Spinal cord (tissue), 10 donors: ENCODE data around the gene TSHZ2. TPM values are rescaled to one million over a fixed set of nuclear protein-coding genes. Genes with fewer than 3 reads are reported as not detected.

Source experiments
- DNase-seq, 6 donors: peaks; one replicate each; pipeline versions ENCODE4 v3.0.0 to v3.0.0-alpha.2; 2013 to 2015; ENCODE audit warnings: low spot score in 6 of 6, low read depth in 4 of 6
- H3K27ac ChIP-seq: one replicate; pipeline ENCODE4 v1.5.1; 2013; ENCODE audit warnings: low read depth, low read length, control low read depth
- H3K27me3 ChIP-seq: one replicate; pipeline ENCODE4 v1.6.1; 2013; ENCODE audit warnings: low read length; ENCODE audit not compliant: control insufficient read depth, insufficient read depth
- H3K36me3 ChIP-seq: one replicate; pipeline ENCODE4 v1.6.1; 2013; ENCODE audit warnings: low read length; ENCODE audit not compliant: control insufficient read depth, insufficient read depth
- H3K4me1 ChIP-seq: one replicate; pipeline ENCODE4 v1.6.1; 2013; ENCODE audit warnings: low read length; ENCODE audit not compliant: control insufficient read depth, insufficient read depth
- H3K4me3 ChIP-seq: one replicate; pipeline ENCODE4 v1.5.1; 2013; ENCODE audit warnings: low read depth, low read length, control low read depth
- H3K9me3 ChIP-seq: one replicate; pipeline ENCODE4 v1.6.1; 2013; ENCODE audit warnings: low read length; ENCODE audit not compliant: control insufficient read depth, insufficient read depth
- WGBS: methylation state at CpG from one replicate; pipeline ENCODE4 v1.1.5; 2013; ENCODE audit warnings: missing lambda C conversion rate; ENCODE audit not compliant: insufficient coverage; 5-methylcytosine and 5-hydroxymethylcytosine counted together
- long read RNA-seq, 4 donors: transcript quantifications; one replicate each; lab custom pipeline, GENCODE V29; 2026
- polyA plus RNA-seq, 2 donors: library from polyadenylated mRNA; unstranded; fragments of 120-200 nt; gene quantifications; one replicate each; pipeline ENCODE4 v1.2.1, GENCODE V29; 2013; ENCODE audit not compliant: insufficient read length in 2 of 2
- total RNA-seq, 2 donors: library from RNA; depleted of rRNA in 1 of 2; stranded (reverse); fragments of 120-200 nt in 1 of 2; fragments of >200 nt in 1 of 2; gene quantifications; one replicate each; pipeline versions ENCODE4 v1.2.3 to v1.2.4, GENCODE V29; 2013 to 2014
- donor health status: healthy.

TSHZ2 gene, protein sequence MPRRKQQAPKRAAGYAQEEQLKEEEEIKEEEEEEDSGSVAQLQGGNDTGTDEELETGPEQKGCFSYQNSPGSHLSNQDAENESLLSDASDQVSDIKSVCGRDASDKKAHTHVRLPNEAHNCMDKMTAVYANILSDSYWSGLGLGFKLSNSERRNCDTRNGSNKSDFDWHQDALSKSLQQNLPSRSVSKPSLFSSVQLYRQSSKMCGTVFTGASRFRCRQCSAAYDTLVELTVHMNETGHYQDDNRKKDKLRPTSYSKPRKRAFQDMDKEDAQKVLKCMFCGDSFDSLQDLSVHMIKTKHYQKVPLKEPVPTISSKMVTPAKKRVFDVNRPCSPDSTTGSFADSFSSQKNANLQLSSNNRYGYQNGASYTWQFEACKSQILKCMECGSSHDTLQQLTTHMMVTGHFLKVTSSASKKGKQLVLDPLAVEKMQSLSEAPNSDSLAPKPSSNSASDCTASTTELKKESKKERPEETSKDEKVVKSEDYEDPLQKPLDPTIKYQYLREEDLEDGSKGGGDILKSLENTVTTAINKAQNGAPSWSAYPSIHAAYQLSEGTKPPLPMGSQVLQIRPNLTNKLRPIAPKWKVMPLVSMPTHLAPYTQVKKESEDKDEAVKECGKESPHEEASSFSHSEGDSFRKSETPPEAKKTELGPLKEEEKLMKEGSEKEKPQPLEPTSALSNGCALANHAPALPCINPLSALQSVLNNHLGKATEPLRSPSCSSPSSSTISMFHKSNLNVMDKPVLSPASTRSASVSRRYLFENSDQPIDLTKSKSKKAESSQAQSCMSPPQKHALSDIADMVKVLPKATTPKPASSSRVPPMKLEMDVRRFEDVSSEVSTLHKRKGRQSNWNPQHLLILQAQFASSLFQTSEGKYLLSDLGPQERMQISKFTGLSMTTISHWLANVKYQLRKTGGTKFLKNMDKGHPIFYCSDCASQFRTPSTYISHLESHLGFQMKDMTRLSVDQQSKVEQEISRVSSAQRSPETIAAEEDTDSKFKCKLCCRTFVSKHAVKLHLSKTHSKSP (N-terminal part only)
- 10 to 100 TPM; 11.8 to 33.0 TPM for total RNA-seq
- 10 to 100 TPM; 22.2 to 29.2 TPM for polyA plus RNA-seq
- long read RNA-seq, donor 1, transcript TSHZ2-205 (1 exons, 670 nt), result major isoform, 13 of 13 reads
- long read RNA-seq, donor 1, partial matches to known transcripts, result 0 of 13 reads
- long read RNA-seq, donor 1, other reads (novel, unspliced or antisense), result 0 of 13 reads
- long read RNA-seq, donor 2, partial matches to known transcripts, result 0 of 3 reads
- long read RNA-seq, donor 2, other reads (novel, unspliced or antisense), result 0 of 3 reads
- long read RNA-seq, donor 3, transcript TSHZ2-205 (1 exons, 670 nt), result major isoform, 8 of 13 reads
- long read RNA-seq, donor 3, partial matches to known transcripts, result 5 of 13 reads
- long read RNA-seq, donor 3, other reads (novel, unspliced or antisense), result 0 of 13 reads
- long read RNA-seq, donor 4, partial matches to known transcripts, result 0 of 3 reads
- long read RNA-seq, donor 4, other reads (novel, unspliced or antisense), result 0 of 3 reads

- Histone ChIP-seq H3K36me3 (no peaks in the 10 kb centered on the region), H3K4me3 (peak within 1 kb of the TSS; percentile 51), H3K4me1 (peaks cover 8% of the 10 kb centered on the region), H3K27ac (peak within 1 kb of the TSS; percentile 78), H3K9me3 (no peaks in the 10 kb centered on the region), H3K27me3 (no peaks in the 10 kb centered on the region)
- DNase-seq, result peak in 2 of 6 donors; percentile 79 to 95
- WGBS, result 1% methylated on average over 16 of the region's 41 CpGs
Observed at GRCh38 chr20:52972190-52972937, at the start of gene TSHZ2. Gene TSHZ2 (plus strand): TSS chr20:52972358. CDS start chr20:52973294, 936 bp downstream.

- no peak overlapping the region for H3K27ac ChIP-seq
Observed at GRCh38 chr20:52922436-52922835, 49.7 kb upstream of the TSHZ2 start.

DNA sequence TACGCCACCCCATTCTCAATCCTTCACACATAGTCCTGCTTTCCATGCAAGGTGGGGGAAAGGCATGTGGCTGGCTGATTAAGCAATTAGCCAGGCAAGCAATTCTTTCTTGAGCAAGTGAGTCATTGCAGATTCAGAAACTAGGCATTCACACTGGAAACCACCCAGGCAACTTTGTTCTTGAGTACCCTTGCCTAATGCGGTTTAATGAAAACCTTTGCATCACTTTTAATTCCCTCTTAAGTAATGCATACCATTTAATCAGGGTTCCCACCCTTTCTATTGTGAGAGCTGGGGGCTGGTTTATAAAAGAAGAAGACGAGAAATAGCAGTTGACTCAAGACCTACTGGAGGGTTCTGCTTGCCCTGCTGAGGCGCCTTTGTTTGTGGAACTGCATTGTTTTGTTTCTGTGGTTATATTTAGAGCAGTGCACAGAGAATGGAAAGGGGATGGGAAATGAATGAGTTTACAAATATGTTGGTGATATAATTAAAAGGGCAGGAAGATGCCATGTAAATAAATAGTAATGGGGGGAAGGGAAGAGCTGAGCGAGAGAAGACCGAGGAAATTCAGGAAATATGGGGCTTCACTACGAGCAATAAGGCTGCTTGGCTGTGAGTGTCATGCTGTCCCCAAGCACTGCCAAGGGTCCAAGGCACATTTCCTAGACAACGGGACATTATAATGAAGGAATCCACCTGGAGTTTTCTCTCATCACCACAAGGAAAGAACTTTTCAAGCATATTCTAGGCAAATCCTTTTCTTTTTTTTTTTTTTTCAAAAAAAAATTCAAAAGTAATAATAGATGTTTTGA is 48.8 kb upstream of the TSHZ2 start:
- Histone ChIP-seq H3K27ac (no peak overlapping the region), H3K4me3 (no peak overlapping the region), H3K4me1 (peaks cover 5% of the 10 kb centered on the region), H3K9me3 (no peaks in the 10 kb centered on the region), H3K36me3 (no peaks in the 10 kb centered on the region), H3K27me3 (no peaks in the 10 kb centered on the region)
- peak in 2 of 6 donors; percentile 64 to 73 for DNase-seq
- 34% methylated on average over 3 of the region's 8 CpGs for WGBS

More at GRCh38 chr20:52922436-52922835, 49.7 kb upstream of the TSHZ2 start:
- no peaks in the 10 kb centered on the region for H3K9me3 ChIP-seq
- WGBS, result 54% methylated on average over 1 of the region's 2 CpGs
- H3K4me1 ChIP-seq, result peaks cover 5% of the 10 kb centered on the region
- H3K36me3 ChIP-seq, result no peaks in the 10 kb centered on the region
- no peak for DNase-seq
- no peaks in the 10 kb centered on the region for H3K27me3 ChIP-seq
- H3K4me3 ChIP-seq, result no peak overlapping the region

GRCh38 chr20:52924411-52925271 is 47.5 kb upstream of the TSHZ2 start:
- no peak overlapping the region for H3K4me3 ChIP-seq
- H3K4me1 ChIP-seq, result peaks cover 5% of the 10 kb centered on the region
- H3K36me3 ChIP-seq, result no peaks in the 10 kb centered on the region
- 75% methylated on average over 3 of the region's 9 CpGs for WGBS
- no peak overlapping the region for H3K27ac ChIP-seq
- H3K9me3 ChIP-seq, result no peaks in the 10 kb centered on the region
- no peaks in the 10 kb centered on the region for H3K27me3 ChIP-seq
- no peak for DNase-seq

- H3K27ac ChIP-seq, result no peak overlapping the region
- no peak for DNase-seq
- WGBS, result no CpG with 5 or more reads among the region's 1 CpG
Observed at GRCh38 chr20:52926505-52926904, 45.7 kb upstream of the TSHZ2 start.

GRCh38 chr20:52933867-52934266 is 38.3 kb upstream of the TSHZ2 start:
- Histone ChIP-seq H3K36me3 (no peaks in the 10 kb centered on the region), H3K4me3 (no peak overlapping the region), H3K9me3 (no peaks in the 10 kb centered on the region), H3K27ac (no peak overlapping the region), H3K27me3 (no peaks in the 10 kb centered on the region), H3K4me1 (no peaks in the 10 kb centered on the region)
- WGBS, result no CpG with 5 or more reads among the region's 1 CpG
- no peak for DNase-seq

More at GRCh38 chr20:52926505-52926904, 45.7 kb upstream of the TSHZ2 start:
- H3K9me3 ChIP-seq, result no peaks in the 10 kb centered on the region
- H3K36me3 ChIP-seq, result no peaks in the 10 kb centered on the region
- H3K27me3 ChIP-seq, result no peaks in the 10 kb centered on the region
- H3K4me1 ChIP-seq, result peaks cover 5% of the 10 kb centered on the region
- H3K4me3 ChIP-seq, result no peak overlapping the region

GRCh38 chr20:52936351-52937340 is 35.5 kb upstream of the TSHZ2 start:
- Histone ChIP-seq H3K4me3 (no peak overlapping the region), H3K9me3 (no peaks in the 10 kb centered on the region), H3K36me3 (no peaks in the 10 kb centered on the region), H3K27ac (no peak overlapping the region), H3K4me1 (no peaks in the 10 kb centered on the region), H3K27me3 (no peaks in the 10 kb centered on the region)
- peak in 2 of 6 donors; percentile 89 to 92 for DNase-seq
- 69% methylated on average over 10 of the region's 16 CpGs for WGBS
